Esophagus squamous epithelium (tissue), 4 donors: ENCODE measurements around the gene MRPL33.

Experiments
- POLR2A ChIP-seq, 4 donors: fragments of 450-650 bp; IDR thresholded peaks; one replicate each; pipeline ENCODE4 v1.6.1; 2017; ENCODE audit warnings: antibody characterized with exemption in 4 of 4, mild to moderate bottlenecking in 4 of 4, moderate library complexity in 3 of 4
- TF ChIP-seq, protein P1 (sequence below), 6 experiments: fragments of 450-650 bp in 4 of 6; fragments of 200-600 bp in 2 of 6; sonication (generic) in 2 of 6; IDR thresholded peaks; one replicate each; pipeline ENCODE4 v1.5.1; 2016 to 2019; ENCODE audit warnings: antibody characterized with exemption in 6 of 6, mild to moderate bottlenecking in 4 of 6, moderate library complexity in 4 of 6

DNA sequence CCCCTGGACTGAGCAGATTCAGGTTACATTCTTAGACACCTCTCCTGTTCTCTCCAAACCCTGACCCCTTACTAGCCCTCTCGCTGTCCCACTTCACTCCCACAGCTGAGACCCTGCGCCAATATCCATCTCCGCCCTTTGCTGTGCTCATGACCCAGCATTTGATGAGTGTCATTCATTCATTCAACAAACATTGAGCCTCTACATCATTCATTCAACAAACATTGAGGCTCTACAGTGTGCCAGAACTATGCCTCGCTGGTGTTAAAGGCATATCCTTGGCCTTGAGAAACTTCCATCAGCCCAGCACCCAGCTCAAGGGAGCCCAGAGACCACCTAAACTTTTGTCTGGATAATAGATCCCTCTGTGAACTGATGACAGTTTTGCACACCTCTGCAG lies 41.9 kb upstream of the MRPL33 start:
- TF ChIP-seq POLR2A (IDR thresholded peaks at IDR 0.05), result no peak
- TF ChIP-seq, protein P1, sequence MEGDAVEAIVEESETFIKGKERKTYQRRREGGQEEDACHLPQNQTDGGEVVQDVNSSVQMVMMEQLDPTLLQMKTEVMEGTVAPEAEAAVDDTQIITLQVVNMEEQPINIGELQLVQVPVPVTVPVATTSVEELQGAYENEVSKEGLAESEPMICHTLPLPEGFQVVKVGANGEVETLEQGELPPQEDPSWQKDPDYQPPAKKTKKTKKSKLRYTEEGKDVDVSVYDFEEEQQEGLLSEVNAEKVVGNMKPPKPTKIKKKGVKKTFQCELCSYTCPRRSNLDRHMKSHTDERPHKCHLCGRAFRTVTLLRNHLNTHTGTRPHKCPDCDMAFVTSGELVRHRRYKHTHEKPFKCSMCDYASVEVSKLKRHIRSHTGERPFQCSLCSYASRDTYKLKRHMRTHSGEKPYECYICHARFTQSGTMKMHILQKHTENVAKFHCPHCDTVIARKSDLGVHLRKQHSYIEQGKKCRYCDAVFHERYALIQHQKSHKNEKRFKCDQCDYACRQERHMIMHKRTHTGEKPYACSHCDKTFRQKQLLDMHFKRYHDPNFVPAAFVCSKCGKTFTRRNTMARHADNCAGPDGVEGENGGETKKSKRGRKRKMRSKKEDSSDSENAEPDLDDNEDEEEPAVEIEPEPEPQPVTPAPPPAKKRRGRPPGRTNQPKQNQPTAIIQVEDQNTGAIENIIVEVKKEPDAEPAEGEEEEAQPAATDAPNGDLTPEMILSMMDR (IDR thresholded peaks at IDR 0.05), result no peak
